Measurements from ENCODE around the gene DTX4. TPM values are rescaled to one million over a fixed set of nuclear protein-coding genes. Genes with fewer than 3 reads are reported as not detected.

DTX4 gene
- total RNA-seq, 1 donor from 2014 or later, result 7.4 TPM

GRCh38 chr11:59221441-59221840 lies 49.5 kb downstream of the DTX4 start:
- H3K27me3 ChIP-seq (ENCODE audit: control insufficient read depth, insufficient read depth, low read length), result no peaks in the 10 kb centered on the region
- H3K36me3 ChIP-seq (ENCODE audit: control insufficient read depth, insufficient read depth, low read length), result no peaks in the 10 kb centered on the region
- no peak overlapping the region for H3K4me3 ChIP-seq (ENCODE audit: low read depth, low read length)
- no peak for DNase-seq (ENCODE audit: low read depth)
- TF ChIP-seq, protein P1, sequence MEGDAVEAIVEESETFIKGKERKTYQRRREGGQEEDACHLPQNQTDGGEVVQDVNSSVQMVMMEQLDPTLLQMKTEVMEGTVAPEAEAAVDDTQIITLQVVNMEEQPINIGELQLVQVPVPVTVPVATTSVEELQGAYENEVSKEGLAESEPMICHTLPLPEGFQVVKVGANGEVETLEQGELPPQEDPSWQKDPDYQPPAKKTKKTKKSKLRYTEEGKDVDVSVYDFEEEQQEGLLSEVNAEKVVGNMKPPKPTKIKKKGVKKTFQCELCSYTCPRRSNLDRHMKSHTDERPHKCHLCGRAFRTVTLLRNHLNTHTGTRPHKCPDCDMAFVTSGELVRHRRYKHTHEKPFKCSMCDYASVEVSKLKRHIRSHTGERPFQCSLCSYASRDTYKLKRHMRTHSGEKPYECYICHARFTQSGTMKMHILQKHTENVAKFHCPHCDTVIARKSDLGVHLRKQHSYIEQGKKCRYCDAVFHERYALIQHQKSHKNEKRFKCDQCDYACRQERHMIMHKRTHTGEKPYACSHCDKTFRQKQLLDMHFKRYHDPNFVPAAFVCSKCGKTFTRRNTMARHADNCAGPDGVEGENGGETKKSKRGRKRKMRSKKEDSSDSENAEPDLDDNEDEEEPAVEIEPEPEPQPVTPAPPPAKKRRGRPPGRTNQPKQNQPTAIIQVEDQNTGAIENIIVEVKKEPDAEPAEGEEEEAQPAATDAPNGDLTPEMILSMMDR (IDR thresholded peaks at IDR 0.05; ENCODE audit: insufficient read depth, low read length, poor library complexity, severe bottlenecking), result no peak

- DNase-seq (ENCODE audit: low read depth), result no peak
- Histone ChIP-seq H3K4me3 (ENCODE audit: low read depth, low read length) (no peak overlapping the region), H3K36me3 (ENCODE audit: control insufficient read depth, insufficient read depth, low read length) (no peaks in the 10 kb centered on the region), H3K27me3 (ENCODE audit: control insufficient read depth, insufficient read depth, low read length) (no peaks in the 10 kb centered on the region)
- TF ChIP-seq, protein P1 (IDR thresholded peaks at IDR 0.05; ENCODE audit: insufficient read depth, low read length, poor library complexity, severe bottlenecking), result no peak
Observed at GRCh38 chr11:59222464-59223060, 50.6 kb downstream of the DTX4 start.

DNA sequence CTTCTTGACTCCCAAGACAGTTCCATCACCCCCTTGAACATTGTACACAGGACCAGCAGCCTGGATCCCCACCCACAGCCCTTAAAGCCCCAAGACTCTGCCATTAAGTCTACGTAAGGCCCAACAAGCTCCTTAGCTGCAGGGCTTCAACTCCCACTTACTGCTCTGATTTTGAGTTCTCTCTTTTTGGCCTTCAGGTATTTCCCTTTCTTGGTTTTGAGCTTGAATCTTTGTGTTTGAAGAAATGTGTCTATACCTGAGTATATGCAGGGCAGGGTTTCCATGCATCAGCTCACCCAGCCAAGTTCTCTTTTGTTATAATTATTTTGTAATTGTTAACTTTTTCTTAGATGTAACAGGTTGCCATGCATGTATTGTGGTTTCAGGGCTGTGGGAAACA lies 51.2 kb downstream of the DTX4 start:
- DNase-seq (ENCODE audit: low read depth), result no peak
- TF ChIP-seq, protein P1 (IDR thresholded peaks at IDR 0.05; ENCODE audit: insufficient read depth, low read length, poor library complexity, severe bottlenecking), result no peak
- no peaks in the 10 kb centered on the region for H3K36me3 ChIP-seq (ENCODE audit: control insufficient read depth, insufficient read depth, low read length)
- H3K4me3 ChIP-seq (ENCODE audit: low read depth, low read length), result no peak overlapping the region
- no peaks in the 10 kb centered on the region for H3K27me3 ChIP-seq (ENCODE audit: control insufficient read depth, insufficient read depth, low read length)

DNA sequence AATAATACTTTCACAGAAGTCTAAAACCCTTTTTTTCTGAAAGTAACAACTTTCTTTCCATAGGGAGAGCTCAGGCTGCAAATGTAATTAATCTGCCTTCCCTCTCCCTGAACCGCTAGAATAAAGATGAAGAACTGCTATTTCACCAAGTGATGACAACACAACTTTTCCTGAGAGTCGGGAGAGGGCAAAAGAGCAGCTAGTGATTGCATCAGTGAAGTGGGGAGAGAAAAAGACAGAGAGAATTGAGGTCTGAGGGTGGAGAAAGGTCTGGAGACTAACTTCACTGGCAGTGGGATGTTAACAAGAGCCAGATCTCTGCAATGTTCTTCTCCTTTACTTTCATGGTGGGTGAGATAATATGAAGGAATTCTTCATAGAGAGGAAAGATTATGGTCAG lies 51.7 kb downstream of the DTX4 start:
- no peak overlapping the region for H3K4me3 ChIP-seq (ENCODE audit: low read depth, low read length)
- no peak for DNase-seq (ENCODE audit: low read depth)
- TF ChIP-seq, protein P1 (IDR thresholded peaks at IDR 0.05; ENCODE audit: insufficient read depth, low read length, poor library complexity, severe bottlenecking), result no peak
- H3K36me3 ChIP-seq (ENCODE audit: control insufficient read depth, insufficient read depth, low read length), result no peaks in the 10 kb centered on the region
- H3K27me3 ChIP-seq (ENCODE audit: control insufficient read depth, insufficient read depth, low read length), result no peaks in the 10 kb centered on the region

DNA sequence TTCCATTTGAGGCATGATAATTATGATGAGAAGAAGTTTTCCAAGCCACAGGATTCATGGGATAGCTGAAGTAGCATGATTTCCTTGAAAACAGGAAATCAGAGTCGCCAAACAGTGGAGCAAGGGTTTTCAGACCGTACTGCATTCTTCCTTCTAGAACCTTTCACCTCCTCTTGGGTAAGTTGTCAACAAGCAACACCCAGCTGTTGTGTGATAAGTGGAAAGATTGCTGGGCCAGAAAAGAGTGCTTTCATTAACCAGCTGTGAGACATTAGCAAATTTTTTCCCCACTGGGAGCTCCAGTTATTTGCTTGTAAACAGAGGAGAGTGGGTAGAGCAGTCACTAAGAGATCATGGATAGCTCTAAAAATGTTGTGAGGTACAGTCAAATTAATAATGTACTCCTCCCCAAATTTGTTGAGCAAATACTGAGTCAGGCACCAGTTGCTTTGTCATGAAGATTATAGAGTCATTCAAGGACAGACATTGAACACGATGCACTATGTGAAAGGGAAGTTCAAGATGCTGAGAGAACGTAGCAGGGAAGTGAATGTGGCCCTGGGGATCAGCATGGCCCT lies 52.5 kb downstream of the DTX4 start:
- Histone ChIP-seq H3K4me3 (ENCODE audit: low read depth, low read length) (no peak overlapping the region), H3K27me3 (ENCODE audit: control insufficient read depth, insufficient read depth, low read length) (no peaks in the 10 kb centered on the region), H3K36me3 (ENCODE audit: control insufficient read depth, insufficient read depth, low read length) (no peaks in the 10 kb centered on the region)
- DNase-seq (ENCODE audit: low read depth), result no peak
- TF ChIP-seq, protein P1 (IDR thresholded peaks at IDR 0.05; ENCODE audit: insufficient read depth, low read length, poor library complexity, severe bottlenecking), result no peak

DNA sequence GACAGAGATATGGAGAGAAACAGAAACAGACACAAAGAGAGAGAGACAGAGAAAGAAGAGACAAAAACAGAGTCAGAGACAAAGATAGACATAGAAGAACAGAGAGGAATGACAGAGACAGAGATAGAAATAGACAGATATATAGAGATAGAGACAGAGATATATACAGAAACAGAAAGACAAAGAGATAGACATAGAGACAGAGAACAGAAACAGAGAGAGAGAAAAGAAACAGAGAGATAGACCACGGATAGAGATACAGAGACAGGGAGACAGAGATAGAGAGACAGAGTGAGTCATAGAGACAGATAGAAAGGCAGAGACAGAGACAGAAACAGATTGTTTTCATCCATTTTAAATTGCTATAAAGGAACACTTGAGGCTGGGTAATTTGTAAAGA lies 53.1 kb downstream of the DTX4 start:
- TF ChIP-seq, protein P1 (IDR thresholded peaks at IDR 0.05; ENCODE audit: insufficient read depth, low read length, poor library complexity, severe bottlenecking), result no peak
- H3K36me3 ChIP-seq (ENCODE audit: control insufficient read depth, insufficient read depth, low read length), result no peaks in the 10 kb centered on the region
- H3K4me3 ChIP-seq (ENCODE audit: low read depth, low read length), result no peak overlapping the region
- no peaks in the 10 kb centered on the region for H3K27me3 ChIP-seq (ENCODE audit: control insufficient read depth, insufficient read depth, low read length)
- DNase-seq (ENCODE audit: low read depth), result no peak

All from kidney epithelial cell (primary cell).